Spleen (tissue), 7 donors: ENCODE measurements around the gene UQCRQ.

Experiments used
- POLR2A ChIP-seq, 3 donors: fragments of 450-650 bp; IDR thresholded peaks; one replicate each; pipeline ENCODE4 v1.5.1; 2017; ENCODE audit warnings: antibody characterized with exemption in 3 of 3, mild to moderate bottlenecking in 1 of 3
- TF ChIP-seq, protein P1 (sequence below), 11 experiments: fragments of 200-600 bp in 7 of 11; fragments of 450-650 bp in 4 of 11; sonication (generic) in 4 of 11; IDR thresholded peaks in 8 of 11; conservative IDR thresholded peaks in 3 of 11; 1 replicate in 7 of 11; 2 replicates in 4 of 11; pipeline versions ENCODE4 v1.4.0 to v1.8.0; 2016 to 2021; ENCODE audit warnings: antibody characterized with exemption in 11 of 11, inconsistent platforms in 4 of 11, mild to moderate bottlenecking in 1 of 11
- donor health status: DM: no; HTN: no; CAD: no; lungs with moderate emphysema.
- donor health status: DM: no; HTN: no; CAD: no.
- donor health status: DM: no; HTN: no; CAD: no.

DNA sequence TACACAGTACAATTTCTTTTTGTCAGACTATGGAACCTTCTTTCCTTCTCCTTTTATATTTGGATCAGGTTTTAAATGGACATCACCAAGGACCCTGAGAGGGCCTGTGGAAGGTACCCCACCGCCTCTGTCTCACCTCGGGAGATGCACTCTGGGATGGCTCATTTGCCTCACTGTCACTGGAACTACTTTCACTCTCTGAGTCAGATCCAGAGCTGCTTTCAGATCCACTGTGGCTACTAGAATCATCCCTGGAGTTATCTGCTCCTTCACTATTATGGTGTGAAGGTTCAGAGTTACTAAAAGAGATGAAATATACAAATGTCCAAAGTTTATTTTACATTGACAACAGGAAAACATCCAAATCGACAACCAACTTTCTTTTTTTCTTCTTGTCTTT, 31.7 kb downstream of the UQCRQ start:
- TF ChIP-seq, protein P1, sequence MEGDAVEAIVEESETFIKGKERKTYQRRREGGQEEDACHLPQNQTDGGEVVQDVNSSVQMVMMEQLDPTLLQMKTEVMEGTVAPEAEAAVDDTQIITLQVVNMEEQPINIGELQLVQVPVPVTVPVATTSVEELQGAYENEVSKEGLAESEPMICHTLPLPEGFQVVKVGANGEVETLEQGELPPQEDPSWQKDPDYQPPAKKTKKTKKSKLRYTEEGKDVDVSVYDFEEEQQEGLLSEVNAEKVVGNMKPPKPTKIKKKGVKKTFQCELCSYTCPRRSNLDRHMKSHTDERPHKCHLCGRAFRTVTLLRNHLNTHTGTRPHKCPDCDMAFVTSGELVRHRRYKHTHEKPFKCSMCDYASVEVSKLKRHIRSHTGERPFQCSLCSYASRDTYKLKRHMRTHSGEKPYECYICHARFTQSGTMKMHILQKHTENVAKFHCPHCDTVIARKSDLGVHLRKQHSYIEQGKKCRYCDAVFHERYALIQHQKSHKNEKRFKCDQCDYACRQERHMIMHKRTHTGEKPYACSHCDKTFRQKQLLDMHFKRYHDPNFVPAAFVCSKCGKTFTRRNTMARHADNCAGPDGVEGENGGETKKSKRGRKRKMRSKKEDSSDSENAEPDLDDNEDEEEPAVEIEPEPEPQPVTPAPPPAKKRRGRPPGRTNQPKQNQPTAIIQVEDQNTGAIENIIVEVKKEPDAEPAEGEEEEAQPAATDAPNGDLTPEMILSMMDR (IDR thresholded peaks at IDR 0.05 in 8 of 11, conservative IDR thresholded peaks at IDR 0.05 in 3 of 11), result no peak
- no peak for TF ChIP-seq POLR2A (IDR thresholded peaks at IDR 0.05)
